Peyer's patch (tissue), 4 donors: ENCODE results near the gene CHST11.

Experiments
- POLR2A ChIP-seq, 2 donors: fragments of 450-650 bp; IDR thresholded peaks; one replicate each; pipeline ENCODE4 v1.5.1; 2017; ENCODE audit warnings: antibody characterized with exemption in 2 of 2, mild to moderate bottlenecking in 2 of 2, moderate library complexity in 2 of 2
- TF ChIP-seq, protein P1 (sequence below), 6 experiments: fragments of 450-650 bp in 4 of 6; fragments of 200-600 bp in 2 of 6; sonication (generic) in 1 of 6; IDR thresholded peaks; one replicate each; pipeline ENCODE4 v1.5.1; 2017 to 2019; ENCODE audit warnings: antibody characterized with exemption in 6 of 6, mild to moderate bottlenecking in 3 of 6, moderate library complexity in 1 of 6

DNA sequence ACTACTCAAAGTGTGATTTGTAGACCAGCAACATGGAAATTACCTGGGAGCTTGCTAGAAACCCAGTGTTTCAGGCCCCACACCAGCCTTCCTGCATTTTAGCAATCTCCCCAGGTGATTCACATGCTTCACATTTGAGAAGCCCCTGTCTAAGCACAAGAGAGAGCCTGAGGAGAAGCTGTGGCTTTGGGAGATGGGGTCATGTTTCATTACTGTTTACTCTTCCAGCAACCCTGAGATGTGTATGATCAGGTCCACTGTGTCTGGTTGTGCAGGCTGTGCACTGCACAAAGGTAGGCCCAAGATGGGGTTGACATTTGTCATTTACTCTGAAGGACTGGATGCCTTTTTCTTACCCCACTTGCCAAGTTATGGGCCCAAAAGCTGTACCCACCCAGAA is 311.3 kb downstream of the CHST11 start:
- TF ChIP-seq, protein P1, sequence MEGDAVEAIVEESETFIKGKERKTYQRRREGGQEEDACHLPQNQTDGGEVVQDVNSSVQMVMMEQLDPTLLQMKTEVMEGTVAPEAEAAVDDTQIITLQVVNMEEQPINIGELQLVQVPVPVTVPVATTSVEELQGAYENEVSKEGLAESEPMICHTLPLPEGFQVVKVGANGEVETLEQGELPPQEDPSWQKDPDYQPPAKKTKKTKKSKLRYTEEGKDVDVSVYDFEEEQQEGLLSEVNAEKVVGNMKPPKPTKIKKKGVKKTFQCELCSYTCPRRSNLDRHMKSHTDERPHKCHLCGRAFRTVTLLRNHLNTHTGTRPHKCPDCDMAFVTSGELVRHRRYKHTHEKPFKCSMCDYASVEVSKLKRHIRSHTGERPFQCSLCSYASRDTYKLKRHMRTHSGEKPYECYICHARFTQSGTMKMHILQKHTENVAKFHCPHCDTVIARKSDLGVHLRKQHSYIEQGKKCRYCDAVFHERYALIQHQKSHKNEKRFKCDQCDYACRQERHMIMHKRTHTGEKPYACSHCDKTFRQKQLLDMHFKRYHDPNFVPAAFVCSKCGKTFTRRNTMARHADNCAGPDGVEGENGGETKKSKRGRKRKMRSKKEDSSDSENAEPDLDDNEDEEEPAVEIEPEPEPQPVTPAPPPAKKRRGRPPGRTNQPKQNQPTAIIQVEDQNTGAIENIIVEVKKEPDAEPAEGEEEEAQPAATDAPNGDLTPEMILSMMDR (IDR thresholded peaks at IDR 0.05): no peak
- TF ChIP-seq POLR2A (IDR thresholded peaks at IDR 0.05): no peak
